H1 (cell line): Measurements from ENCODE around the gene CXCR1. TPM values are rescaled to one million over a fixed set of nuclear protein-coding genes. Genes with fewer than 3 reads are reported as not detected.

Experiments used
- CBX5 ChIP-seq: fragments of 300-800, 300-1000 bp; sonication (generic); IDR thresholded peaks from 2 replicates; pipeline ENCODE4 v1.7.1; 2016; ENCODE audit warnings: antibody characterized with exemption, low read length, low read depth
- CREB1 ChIP-seq: IDR thresholded peaks from 2 replicates; pipeline ENCODE4 v1.6.1; 2012; ENCODE audit warnings: inconsistent platforms
- PHF8 ChIP-seq: fragments of 200-600 bp; sonication (generic); conservative IDR thresholded peaks from 2 replicates; pipeline ENCODE4 v1.7.1; 2012; ENCODE audit warnings: low read depth, mild to moderate bottlenecking, inconsistent platforms, low read length, moderate library complexity
- POU5F1 ChIP-seq: IDR thresholded peaks from 2 replicates; pipeline ENCODE4 v1.6.1; 2011; ENCODE audit warnings: low read depth, mild to moderate bottlenecking, low read length, moderate library complexity
- SIRT6 ChIP-seq: IDR thresholded peaks from one replicate; pipeline ENCODE4 v1.7.1; 2012; ENCODE audit warnings: low read length, inconsistent platforms
- TEAD4 ChIP-seq: IDR thresholded peaks from 2 replicates; pipeline ENCODE4 v1.6.1; 2012; ENCODE audit warnings: low read depth, low read length, inconsistent platforms, mixed read lengths
- polyA plus RNA-seq, 7 experiments: library from polyadenylated mRNA; depleted of rRNA in 3 of 7; stranded (reverse) in 5 of 7; unstranded in 2 of 7; fragments of >200 nt in 5 of 7; fragments of 200-250 nt in 2 of 7; gene quantifications; 1 replicate in 5 of 7; 2 replicates in 1 of 7; 4 replicates in 1 of 7; pipeline versions ENCODE4 v1.2.1 to v1.2.3, GENCODE V29; 2011 to 2013; ENCODE audit warnings: missing spikeins in 2 of 7, mixed read lengths in 2 of 7
- total RNA-seq: library from RNA; stranded (reverse); fragmentation: NEBNext Ultra II Directional; extraction: Animal tissue kit (Norgen Biotek cat#: 25700); gene quantifications from 2 replicates; pipeline ENCODE4 v1.2.1, GENCODE V29; 2021
- TF ChIP-seq, protein P1 (sequence below): IDR thresholded peaks from 2 replicates; pipeline ENCODE4 v1.6.1; 2012; ENCODE audit warnings: inconsistent platforms

CXCR1 gene
- total and polyA plus RNA-seq, 2 of the 8 experiments (the other 6 are each of a cell fraction or from before 2014, with no cell fraction given): not detected

DNA sequence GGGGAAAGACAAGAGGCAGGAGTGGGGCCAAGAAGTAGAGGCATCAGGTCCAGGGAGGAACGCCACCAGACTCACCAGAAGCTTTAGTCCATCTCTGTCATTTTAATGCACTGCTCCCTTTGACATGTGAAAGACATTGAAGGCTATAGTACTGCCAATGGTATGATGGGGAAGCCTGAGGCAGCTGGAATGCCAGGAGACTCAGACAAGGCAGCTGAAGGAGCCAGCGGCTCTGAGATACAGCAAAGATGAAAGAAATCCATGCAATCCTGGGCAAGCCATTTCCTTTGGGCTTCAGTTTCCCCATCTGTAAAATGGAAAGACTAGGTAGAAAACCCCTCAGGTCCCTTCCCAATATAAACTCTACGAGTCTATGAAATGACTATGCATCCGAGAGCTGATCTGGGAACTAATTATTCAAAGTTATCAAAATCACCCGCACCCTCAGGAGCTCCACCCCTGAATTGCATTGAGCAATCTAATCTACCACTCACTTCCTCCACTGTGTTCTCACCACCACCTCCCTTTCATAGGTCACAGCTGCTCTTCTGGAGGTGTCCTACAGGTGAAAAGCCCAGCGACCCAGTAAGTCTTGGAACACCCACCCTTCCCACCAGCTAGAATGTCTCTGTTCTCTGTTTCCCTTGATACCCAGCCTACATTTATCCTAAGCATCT, 37.8 kb downstream of the CXCR1 start (continued):
- TF ChIP-seq CREB1 (no peak), PHF8 (no peak), TEAD4 (no peak), CBX5 (no peak), POU5F1 (no peak), SIRT6 (no peak)
- TF ChIP-seq, protein P1, sequence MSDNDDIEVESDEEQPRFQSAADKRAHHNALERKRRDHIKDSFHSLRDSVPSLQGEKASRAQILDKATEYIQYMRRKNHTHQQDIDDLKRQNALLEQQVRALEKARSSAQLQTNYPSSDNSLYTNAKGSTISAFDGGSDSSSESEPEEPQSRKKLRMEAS: no peak
